RKO (cell line): ENCODE results near the gene VPS18.

Experiments used
- DNase-seq: peaks from one replicate; pipeline ENCODE4 v3.0.0-alpha.2; 2016; ENCODE audit warnings: low spot score

The VPS18 gene

GRCh38 chr15:40937762-40938535 lies 43.7 kb downstream of the VPS18 start:
- peak; percentile 75 for DNase-seq

- DNase-seq: no peak
These were observed 44.3 kb downstream of the VPS18 start for GRCh38 chr15:40938536-40938870.

DNA sequence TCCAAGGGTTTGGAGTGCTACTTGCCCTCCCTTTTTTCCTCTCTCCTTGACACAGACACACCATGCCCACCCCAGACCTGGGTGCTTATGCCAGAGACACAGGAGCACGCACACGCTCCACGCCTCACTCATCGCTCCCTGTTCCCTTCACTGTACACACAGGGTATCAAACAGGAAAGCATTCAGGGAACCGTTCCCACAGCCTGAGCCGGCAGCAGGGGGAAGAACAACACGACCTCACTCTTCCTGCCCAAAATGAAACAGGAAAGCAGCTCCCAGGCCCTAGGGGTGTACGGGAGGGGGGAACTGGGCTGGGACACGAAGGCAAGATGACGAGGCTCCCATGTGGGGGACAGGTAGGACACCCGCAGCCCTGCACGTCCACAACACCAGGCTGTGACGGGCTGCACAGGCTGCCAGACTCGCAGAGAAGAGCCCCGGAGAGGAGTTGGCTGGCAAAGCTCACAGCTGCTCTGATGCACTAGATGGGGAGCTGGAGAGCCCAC lies 46.1 kb downstream of the VPS18 start:
- no peak for DNase-seq

DNA sequence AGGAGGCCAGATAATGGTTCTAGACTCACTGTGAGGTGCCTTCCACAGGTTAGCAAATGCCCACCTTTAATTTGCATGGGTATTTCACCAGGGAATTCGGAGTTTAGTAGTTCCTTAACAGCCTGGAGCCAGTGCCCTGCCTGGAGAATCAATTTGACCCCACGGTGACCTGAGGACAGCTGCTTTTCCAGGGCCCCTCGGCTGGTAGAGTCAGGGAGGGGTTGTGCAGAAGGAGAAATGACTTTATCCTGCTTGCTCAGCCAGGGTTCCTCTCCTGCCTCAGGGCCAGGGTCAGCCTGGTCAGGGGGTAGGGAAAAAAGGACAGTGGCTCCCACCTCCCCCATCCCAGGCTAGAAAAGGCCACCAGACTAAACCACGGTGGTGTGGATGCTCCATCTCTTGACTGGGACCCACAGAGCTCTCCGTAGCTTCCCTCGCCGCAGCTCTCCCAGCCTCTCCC lies 46.8 kb downstream of the VPS18 start:
- DNase-seq: no peak

DNA sequence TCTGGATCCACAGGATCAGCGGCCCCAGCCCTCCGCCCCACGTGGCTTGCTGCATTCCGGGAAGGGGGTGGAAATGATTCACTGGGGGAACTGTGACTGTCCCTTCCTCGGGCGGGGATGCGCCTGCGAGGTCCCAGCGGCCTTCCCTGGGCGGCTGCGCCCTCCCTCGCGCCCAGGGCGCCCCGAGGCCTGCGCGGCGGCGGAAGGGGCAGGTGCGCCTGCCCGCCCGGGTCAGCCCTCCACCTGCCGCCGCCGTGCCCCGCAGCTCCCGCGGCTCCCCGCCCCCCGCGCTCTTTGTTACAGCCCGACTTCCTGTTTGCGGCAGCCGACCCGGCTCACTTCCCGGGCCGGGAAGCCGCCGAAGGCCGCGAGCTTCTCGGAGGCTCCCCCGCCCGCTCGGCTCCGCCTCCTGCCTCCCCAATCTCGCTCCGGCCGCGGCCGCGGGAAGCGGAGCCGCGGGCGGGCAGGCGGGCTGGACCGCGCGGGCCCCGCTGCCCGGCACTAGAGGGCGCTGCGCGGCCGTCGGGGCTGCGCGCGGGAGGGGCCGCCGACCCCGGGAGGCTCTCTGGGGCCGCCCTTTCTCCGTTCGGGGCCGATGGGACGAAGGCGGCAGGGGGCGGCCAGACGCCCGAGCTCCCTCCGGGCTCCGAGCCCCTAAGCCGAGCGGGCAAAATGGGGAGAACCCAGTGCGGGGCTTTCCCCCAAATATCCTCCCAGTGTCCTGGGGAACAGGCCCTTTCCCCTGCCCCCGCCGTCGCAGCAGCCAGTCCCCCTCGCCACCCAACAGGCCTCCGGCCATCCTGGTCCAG lies 47.5 kb downstream of the VPS18 start:
- peak; percentile 83 for DNase-seq

- peak; percentile 49 for DNase-seq
These were observed 48.1 kb downstream of the VPS18 start for GRCh38 chr15:40942337-40942854.

- no peak for DNase-seq
These were observed 48.6 kb downstream of the VPS18 start for GRCh38 chr15:40942878-40943277.

GRCh38 chr15:40943764-40944365 lies 49.6 kb downstream of the VPS18 start:
- DNase-seq: no peak

GRCh38 chr15:40944510-40945296 lies 50.5 kb downstream of the VPS18 start:
- DNase-seq: no peak

DNA sequence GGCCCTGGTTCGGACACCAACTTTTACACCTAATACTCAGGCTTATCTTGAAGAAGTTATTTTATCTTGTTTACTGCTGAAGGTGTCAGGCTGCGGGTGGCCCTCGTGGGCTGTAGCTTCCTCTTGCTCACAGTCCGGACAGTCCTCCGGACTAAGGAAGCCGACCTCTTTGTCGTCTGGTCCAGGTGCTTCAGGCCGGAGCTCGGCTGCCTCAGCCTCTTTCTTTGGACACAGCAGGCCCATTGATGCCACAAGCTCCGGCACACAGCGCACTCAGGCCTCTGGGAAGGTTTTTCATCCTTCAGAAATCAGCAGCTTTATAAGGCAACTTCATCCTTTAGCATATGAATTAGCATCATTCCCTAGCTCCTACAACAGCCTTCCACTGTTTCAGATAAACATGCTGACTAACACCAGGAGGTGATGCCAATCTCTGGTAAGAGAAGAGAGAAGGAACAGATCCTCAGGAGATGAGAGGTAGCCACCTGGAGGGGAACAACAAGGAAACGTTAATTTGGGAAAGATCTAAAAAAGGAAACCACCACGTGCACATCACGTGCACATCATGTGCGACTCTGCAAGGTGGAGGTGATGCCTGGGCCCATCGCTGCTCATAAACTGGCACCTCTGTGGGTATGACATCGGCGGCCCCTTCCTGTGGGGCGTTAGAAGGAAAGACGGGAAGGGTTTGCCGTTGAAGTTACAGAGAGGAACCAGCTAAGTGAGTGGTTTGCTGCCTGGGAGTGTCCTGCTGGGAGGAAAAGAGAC lies 54.6 kb downstream of the VPS18 start:
- no peak for DNase-seq

GRCh38 chr15:40949756-40950207 lies 55.5 kb downstream of the VPS18 start:
- no peak for DNase-seq

- DNase-seq: no peak
These were observed 57.5 kb downstream of the VPS18 start for GRCh38 chr15:40951764-40952163.

GRCh38 chr15:40952301-40952900 lies 58.2 kb downstream of the VPS18 start:
- no peak for DNase-seq

GRCh38 chr15:40952901-40953712 lies 58.9 kb downstream of the VPS18 start, which contains the start of gene CHAC1:
TSS of gene CHAC1 (plus strand) at chr15:40953471. CDS start at chr15:40953584, 113 bp downstream.
- DNase-seq: peak; percentile 97
